Type B pancreatic cell (in vitro differentiated cells): ENCODE data around the gene ZNF579. TPM values are rescaled to one million over a fixed set of nuclear protein-coding genes. Genes with fewer than 3 reads are reported as not detected.

ENCODE experiments used
- DNase-seq: peaks from one replicate; pipeline ENCODE4 v3.0.0; 2021; ENCODE audit warnings: mixed read lengths; ENCODE audit not compliant: unreplicated experiment; ENCODE audit errors: extremely low spot score
- H3K27ac Mint-ChIP-seq: 2 replicates; pipeline ENCODE4 v1.8.0; 2021; ENCODE audit warnings: mild to moderate bottlenecking, mixed read lengths
- H3K27me3 Mint-ChIP-seq: 2 replicates; pipeline ENCODE4 v1.8.0; 2021; ENCODE audit warnings: mixed read lengths
- H3K36me3 Mint-ChIP-seq: 2 replicates; pipeline ENCODE4 v1.8.0; 2021; ENCODE audit warnings: mixed read lengths
- H3K4me1 Mint-ChIP-seq: one replicate; pipeline ENCODE4 v1.8.0; 2021; ENCODE audit warnings: mixed read lengths; ENCODE audit not compliant: unreplicated experiment
- H3K4me3 Mint-ChIP-seq: 2 replicates; pipeline ENCODE4 v1.8.0; 2021; ENCODE audit warnings: mild to moderate bottlenecking, mixed read lengths
- H3K9me3 Mint-ChIP-seq: 2 replicates; pipeline ENCODE4 v1.8.0; 2021; ENCODE audit warnings: mixed read lengths
- total RNA-seq: library from RNA; stranded (reverse); gene quantifications from 2 replicates; pipeline ENCODE4 v1.2.1, GENCODE V29; 2021; ENCODE audit warnings: low replicate concordance
- TF ChIP-seq, protein P1 (sequence below): fragments of 200-600 bp; sonication (generic); conservative IDR thresholded peaks from 2 replicates; pipeline ENCODE4 v1.5.0; 2021; ENCODE audit warnings: antibody characterized with exemption, mild to moderate bottlenecking

The ZNF579 gene
- total RNA-seq, 1 donor from 2014 or later, result 23.9 TPM

GRCh38 chr19:55619286-55619685, 38.6 kb upstream of the ZNF579 start:
- Mint-ChIP-seq H3K4me3 (no peak overlapping the region), H3K27me3 (no peaks in the 10 kb centered on the region), H3K36me3 (peaks cover 8% of the 10 kb centered on the region), H3K4me1 (peaks cover 9% of the 10 kb centered on the region), H3K9me3 (no peaks in the 10 kb centered on the region), H3K27ac (no peak overlapping the region)
- no peak for DNase-seq
- TF ChIP-seq, protein P1, sequence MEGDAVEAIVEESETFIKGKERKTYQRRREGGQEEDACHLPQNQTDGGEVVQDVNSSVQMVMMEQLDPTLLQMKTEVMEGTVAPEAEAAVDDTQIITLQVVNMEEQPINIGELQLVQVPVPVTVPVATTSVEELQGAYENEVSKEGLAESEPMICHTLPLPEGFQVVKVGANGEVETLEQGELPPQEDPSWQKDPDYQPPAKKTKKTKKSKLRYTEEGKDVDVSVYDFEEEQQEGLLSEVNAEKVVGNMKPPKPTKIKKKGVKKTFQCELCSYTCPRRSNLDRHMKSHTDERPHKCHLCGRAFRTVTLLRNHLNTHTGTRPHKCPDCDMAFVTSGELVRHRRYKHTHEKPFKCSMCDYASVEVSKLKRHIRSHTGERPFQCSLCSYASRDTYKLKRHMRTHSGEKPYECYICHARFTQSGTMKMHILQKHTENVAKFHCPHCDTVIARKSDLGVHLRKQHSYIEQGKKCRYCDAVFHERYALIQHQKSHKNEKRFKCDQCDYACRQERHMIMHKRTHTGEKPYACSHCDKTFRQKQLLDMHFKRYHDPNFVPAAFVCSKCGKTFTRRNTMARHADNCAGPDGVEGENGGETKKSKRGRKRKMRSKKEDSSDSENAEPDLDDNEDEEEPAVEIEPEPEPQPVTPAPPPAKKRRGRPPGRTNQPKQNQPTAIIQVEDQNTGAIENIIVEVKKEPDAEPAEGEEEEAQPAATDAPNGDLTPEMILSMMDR, result no peak

- H3K27me3 Mint-ChIP-seq, result no peaks in the 10 kb centered on the region
- H3K36me3 Mint-ChIP-seq, result peaks cover 8% of the 10 kb centered on the region
- H3K9me3 Mint-ChIP-seq, result no peaks in the 10 kb centered on the region
- DNase-seq, result no peak
- H3K4me3 Mint-ChIP-seq, result no peak overlapping the region
- H3K27ac Mint-ChIP-seq, result no peak overlapping the region
- TF ChIP-seq, protein P1, result no peak
- peaks cover 1% of the 10 kb centered on the region for H3K4me1 Mint-ChIP-seq
These were observed 37.8 kb upstream of the ZNF579 start for GRCh38 chr19:55618426-55618825.

- H3K36me3 Mint-ChIP-seq, result peaks cover 14% of the 10 kb centered on the region
- no peaks in the 10 kb centered on the region for H3K4me1 Mint-ChIP-seq
- H3K9me3 Mint-ChIP-seq, result no peaks in the 10 kb centered on the region
- no peak overlapping the region for H3K27ac Mint-ChIP-seq
- no peak overlapping the region for H3K4me3 Mint-ChIP-seq
- no peaks in the 10 kb centered on the region for H3K27me3 Mint-ChIP-seq
- DNase-seq, result no peak
- TF ChIP-seq, protein P1, result no peak
These were observed 36.8 kb upstream of the ZNF579 start for GRCh38 chr19:55617426-55617825.

DNA sequence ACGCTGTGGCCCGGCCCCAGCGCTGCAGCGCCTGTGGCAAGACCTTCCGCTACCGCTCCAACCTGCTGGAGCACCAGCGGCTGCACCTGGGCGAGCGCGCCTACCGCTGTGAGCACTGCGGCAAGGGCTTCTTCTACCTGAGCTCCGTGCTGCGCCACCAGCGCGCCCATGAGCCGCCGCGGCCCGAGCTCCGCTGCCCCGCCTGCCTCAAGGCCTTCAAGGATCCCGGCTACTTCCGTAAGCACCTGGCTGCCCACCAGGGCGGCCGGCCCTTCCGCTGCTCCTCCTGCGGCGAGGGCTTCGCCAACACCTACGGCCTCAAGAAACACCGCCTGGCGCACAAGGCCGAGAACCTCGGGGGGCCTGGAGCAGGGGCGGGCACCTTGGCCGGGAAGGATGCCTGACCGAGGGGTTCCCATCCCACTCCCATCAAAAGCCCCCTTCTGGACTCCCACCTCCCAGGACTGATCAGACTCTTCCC, 35.8 kb upstream of the ZNF579 start:
- H3K9me3 Mint-ChIP-seq, result no peaks in the 10 kb centered on the region
- H3K36me3 Mint-ChIP-seq, result peaks cover 14% of the 10 kb centered on the region
- no peak overlapping the region for H3K27ac Mint-ChIP-seq
- TF ChIP-seq, protein P1, result no peak
- H3K27me3 Mint-ChIP-seq, result no peaks in the 10 kb centered on the region
- no peaks in the 10 kb centered on the region for H3K4me1 Mint-ChIP-seq
- H3K4me3 Mint-ChIP-seq, result no peak overlapping the region
- no peak for DNase-seq

- peaks cover 16% of the 10 kb centered on the region for H3K36me3 Mint-ChIP-seq
- no peaks in the 10 kb centered on the region for H3K9me3 Mint-ChIP-seq
- TF ChIP-seq, protein P1, result no peak
- DNase-seq, result no peak
- H3K27me3 Mint-ChIP-seq, result no peaks in the 10 kb centered on the region
- no peaks in the 10 kb centered on the region for H3K4me1 Mint-ChIP-seq
- no peak overlapping the region for H3K4me3 Mint-ChIP-seq
- H3K27ac Mint-ChIP-seq, result no peak overlapping the region
These were observed 35.1 kb upstream of the ZNF579 start for GRCh38 chr19:55615543-55616394.
